ENCODE results near the gene EIF3I. TPM values are rescaled to one million over a fixed set of nuclear protein-coding genes. Genes with fewer than 3 reads are reported as not detected.

The EIF3I gene
- polyA plus RNA-seq, 3 donors = 177 to 208 (median 192) TPM

DNA sequence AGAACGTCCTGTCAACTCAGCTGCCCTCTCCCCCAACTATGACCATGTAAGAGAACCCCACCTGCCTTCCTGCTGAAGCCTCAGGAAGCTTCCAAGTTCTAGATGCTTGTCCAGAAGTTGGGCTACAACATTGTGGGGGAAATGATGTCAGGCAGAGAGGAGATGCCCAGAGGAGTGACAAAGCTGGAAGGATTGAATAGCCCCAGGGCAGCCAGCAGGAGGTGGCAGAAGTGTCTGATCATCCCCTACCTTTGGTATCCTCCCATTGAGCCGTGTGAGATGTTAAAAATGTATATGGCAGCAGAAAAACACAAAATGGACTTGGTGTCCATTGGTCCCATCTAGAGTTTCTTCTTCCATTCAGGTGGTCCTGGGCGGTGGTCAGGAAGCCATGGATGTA lies 6.6 kb downstream of the EIF3I start:
- DNase-seq (ENCODE audit: low read depth in 3 of 3, low spot score in 2 of 3) = no peak

DNA sequence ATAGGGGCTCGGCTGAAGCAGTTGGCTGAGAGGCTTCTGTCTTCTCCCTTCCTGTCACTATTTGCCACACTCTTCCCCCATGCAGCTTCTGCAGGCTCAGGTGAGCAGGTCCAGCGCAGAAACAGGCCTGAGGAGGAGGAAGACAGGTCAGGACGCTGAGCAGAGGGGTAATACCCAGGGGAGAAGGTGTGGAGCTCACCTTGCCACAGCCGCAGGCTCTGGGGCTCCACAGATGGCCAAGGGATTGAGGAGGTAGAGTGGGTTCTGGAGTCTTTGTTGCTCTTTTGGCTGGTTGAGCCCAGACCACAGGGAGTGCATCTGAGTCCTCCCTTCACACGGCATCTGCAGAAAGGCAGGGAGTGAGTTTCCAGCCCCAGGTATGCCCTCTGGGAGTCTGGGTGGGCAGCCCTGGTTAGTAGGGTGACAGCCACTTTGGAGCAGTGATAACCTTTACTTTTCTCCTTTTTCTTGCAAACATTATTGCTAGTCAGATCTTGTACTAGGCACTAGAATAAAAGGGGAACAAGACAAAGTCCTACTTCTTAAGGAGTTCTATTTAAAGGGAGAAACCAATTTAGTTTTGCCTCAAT lies 9.7 kb downstream of the EIF3I start:
- DNase-seq (ENCODE audit: low read depth in 3 of 3, low spot score in 2 of 3) = no peak

DNA sequence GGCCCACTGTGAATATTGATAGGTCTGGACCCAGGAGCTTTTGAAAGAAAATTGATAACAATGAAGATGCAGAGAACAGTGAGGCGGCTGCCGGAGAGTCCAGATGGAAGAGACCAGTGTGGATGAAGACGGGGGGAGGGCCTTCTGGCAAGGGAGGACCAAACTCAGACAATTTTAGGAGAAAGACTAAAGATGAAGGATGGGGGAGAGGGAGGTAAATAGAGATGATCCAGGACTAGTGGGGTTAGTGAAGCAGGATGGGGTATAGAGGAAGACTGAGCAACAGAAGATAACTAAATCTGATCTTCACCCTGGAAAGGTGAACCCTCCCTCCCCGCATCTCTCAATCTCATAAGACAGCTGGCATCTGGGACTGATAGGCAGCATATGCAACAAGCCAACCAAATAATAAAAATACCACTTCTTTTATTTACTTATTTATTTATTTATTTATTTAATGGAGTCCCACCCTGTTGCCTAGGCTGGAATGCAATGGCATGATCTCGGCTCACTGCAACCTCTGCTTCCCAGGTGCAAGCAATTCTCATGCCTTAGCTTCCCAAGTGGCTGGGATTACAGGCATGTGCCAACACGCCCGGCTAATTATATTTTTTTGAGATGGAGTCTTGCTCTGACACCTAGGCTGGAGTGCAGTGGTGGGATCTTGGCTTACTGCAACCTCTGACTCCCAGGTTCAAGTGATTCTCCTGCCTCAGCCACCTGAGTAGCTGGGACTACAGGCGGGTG lies 10.5 kb downstream of the EIF3I start:
- DNase-seq (ENCODE audit: low read depth in 3 of 3, low spot score in 2 of 3) = no peak

DNA sequence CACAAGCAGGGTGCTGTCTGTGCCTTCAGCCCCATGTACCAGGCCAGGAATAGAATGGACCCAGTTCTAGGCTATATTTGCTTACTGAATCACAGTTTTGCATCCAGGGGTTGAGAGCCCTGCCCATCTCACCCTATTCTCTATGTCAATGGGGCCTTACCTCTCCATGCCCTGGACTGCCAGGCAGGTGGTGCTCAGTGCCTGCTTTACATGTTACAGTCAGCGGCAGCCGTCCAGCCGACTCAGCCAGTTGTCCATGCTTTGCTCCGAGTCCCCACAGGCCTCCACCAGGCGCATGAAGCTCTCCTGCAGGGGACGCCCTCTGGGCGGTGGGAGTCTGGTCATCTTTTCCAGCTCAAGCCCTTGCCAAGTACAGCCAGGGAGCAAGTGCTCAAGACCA lies 12.6 kb downstream of the EIF3I start:
- DNase-seq (ENCODE audit: low read depth in 3 of 3, low spot score in 2 of 3) = no peak

DNA sequence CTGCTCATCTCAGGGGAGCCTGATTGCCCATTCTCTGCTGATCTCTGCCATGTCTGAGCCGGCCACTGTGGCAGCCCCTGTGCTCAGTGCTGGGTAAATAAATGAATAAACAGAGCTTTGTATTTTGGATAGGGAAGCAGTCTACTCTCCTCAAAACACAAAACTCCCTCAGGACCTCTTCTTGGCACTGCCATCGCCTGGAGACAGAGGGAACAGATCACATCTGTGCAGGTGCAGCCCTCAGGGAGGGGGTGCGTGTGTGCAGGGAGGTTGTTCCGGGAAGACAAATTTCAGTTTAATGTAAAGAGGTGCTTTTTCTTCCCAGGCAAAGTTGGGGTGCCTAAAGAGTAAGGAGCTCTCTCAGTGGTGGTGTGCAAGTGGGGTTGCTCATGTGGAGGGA lies 17.1 kb downstream of the EIF3I start:
- DNase-seq (ENCODE audit: low read depth in 3 of 3, low spot score in 2 of 3) = no peak

DNA sequence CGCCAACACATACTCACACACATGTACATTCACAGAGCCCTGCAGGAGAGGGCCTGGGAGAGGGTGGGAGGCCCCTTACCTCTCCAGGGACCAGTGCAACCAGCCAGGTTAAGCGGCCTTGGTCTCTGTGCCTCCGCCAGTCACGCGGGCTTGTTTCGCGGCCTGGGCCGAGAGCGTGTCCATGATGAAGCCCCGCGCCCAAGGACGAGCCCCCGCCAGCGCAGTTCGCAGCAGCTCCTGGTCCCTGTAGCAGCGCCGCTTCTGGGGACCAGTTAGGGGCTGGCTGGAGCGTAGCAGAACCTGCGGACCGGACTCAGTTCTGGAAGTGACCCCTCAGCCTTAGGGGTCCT lies 17.6 kb downstream of the EIF3I start:
- DNase-seq (ENCODE audit: low read depth in 3 of 3, low spot score in 2 of 3) = no peak

DNA sequence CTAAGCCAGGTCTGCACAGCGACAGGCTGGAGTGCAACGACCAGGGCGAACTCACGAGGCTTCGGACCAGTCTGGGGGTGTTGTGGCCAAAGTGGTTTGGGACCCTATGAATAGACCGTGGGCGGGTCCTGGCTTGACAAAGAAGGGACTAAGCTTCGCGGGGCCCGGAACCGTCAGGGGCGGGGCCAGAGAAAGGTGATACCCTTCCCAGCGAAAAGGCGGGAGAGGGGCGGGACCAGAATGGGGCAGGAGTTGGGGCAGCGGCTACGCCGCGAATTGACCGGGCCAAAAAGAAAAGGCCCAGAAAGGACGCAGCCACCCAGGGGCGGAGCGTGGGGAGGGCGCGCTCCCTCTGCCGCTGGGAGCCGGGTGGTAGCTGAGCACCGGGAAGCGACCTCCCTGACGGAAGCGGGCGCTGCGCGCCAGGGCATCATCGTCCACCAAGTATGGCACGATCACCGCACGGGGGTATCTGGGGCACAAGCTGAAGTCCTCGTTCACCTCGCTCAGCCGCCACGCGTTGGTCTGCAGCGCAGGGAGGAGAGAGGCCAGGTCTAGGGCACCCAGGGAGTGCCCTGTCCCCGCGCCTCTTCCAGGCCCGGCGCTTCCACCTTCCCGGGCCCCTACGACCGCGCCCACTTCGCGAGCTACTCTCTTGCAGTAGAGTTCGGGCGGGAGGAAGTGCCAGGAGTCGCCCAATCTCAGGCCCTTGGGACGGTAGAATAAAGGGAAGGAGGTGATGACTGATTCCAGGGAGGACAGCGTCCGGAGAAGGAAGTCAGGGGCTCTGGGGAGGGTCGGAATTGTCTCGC lies 18.1 kb downstream of the EIF3I start:
- no peak for DNase-seq (ENCODE audit: low read depth in 3 of 3, low spot score in 2 of 3)

DNA sequence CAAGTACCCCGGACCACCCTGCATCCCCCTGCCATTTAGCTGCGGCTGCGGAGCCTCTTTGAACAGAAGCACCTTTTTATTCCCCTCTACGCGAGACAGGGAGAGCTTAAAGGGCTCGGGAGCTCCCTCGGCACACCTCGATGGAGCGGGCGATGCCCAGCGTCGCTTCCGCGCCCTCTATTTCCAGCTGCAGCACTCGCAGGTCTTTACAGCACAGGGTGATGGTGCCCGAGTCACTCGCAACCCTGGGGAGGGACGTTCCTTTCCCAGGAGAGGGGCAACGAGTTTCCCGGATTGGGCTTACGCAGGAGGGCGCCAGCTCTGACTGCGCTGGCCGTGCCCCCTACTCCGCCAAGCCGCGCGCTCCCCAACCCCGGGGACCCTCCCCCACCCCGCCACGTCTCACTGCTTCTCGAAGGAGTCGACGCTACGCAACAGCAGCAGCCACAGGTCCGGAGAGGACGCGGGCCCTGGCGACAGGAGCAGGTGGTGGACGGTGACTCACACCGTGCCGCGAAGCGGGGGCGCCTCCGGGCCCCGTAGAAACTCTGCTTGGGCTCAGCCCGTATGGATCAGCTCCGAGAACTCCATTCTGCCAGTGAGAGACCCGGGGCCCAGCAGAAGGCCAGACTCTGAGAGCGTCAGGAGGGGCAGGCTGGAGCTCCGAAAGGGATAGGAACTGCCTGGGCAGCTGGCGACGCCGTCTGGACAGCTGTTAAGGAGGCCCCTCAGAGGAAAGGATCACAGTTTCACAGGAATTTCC lies 19.0 kb downstream of the EIF3I start:
- no peak for DNase-seq (ENCODE audit: low read depth in 3 of 3, low spot score in 2 of 3)

DNA sequence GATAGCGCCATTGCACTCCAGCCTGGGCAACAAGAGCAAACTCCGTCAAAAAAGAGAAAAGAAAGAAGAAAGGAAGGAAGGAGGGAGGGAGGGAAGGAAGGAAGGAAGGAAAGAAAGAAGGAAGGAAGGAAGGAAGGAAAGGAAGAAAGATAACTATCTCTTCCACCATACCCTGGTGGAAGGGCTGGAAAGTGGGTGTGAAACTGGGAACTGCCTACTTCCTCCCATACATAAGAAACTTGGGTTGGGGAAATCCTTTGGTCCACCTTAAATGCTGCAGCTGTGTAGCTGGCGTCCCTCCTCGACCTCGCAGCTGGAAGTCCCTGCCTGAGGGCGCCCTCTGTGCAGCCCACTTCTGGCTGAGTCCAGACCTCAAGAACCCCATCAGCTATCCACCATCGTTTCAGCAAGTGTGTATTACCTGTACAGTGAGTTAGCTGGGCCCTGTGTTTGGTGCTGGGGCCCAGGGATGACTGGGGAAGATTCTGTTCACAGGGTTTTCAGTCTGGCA lies 20.2 kb downstream of the EIF3I start:
- DNase-seq (ENCODE audit: low read depth in 3 of 3, low spot score in 2 of 3) = no peak

DNA sequence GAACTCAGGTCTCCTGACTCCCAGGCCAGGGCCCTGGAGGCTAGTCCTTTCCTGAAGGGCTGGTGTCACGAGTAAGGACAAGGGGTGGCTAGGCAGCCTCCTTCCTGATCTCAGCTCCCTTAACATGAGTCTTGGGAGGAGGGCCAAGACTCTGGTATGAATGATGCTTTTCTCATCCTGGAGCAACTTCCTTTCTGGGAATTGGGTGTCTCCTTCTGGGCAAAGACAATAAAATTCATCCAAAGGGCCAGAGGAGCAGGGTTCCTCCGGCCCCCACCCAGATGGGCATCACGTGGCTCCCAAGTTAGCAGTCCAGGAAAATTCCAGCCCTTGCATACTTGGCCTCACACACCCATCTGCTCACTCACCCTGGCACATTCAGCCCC lies 24.7 kb downstream of the EIF3I start, which contains the start of gene FAM167B:
FAM167B (plus strand) TSS at position 335 of the 386 bp plus-strand sequence. CDS start 200 bp downstream, outside the sequence.
- DNase-seq (ENCODE audit: low read depth in 3 of 3, low spot score in 2 of 3) = no peak

DNA sequence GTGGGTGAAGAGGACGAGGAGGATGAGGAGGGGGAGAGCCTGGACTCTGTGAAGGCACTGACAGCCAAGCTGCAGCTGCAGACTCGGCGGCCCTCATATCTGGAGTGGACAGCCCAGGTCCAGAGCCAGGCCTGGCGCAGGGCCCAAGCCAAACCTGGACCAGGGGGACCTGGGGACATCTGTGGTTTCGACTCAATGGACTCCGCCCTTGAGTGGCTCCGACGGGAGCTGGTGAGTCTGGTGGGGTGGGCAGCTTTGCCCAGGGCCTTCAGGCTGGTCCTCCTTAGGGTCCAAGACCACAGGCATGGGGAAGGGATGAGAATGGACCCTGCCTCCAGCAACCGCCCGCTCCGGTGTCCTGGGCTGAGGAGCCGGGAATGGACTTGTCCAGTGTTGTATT lies 25.2 kb downstream of the EIF3I start:
- DNase-seq (ENCODE audit: low read depth in 3 of 3, low spot score in 2 of 3) = no peak

DNA sequence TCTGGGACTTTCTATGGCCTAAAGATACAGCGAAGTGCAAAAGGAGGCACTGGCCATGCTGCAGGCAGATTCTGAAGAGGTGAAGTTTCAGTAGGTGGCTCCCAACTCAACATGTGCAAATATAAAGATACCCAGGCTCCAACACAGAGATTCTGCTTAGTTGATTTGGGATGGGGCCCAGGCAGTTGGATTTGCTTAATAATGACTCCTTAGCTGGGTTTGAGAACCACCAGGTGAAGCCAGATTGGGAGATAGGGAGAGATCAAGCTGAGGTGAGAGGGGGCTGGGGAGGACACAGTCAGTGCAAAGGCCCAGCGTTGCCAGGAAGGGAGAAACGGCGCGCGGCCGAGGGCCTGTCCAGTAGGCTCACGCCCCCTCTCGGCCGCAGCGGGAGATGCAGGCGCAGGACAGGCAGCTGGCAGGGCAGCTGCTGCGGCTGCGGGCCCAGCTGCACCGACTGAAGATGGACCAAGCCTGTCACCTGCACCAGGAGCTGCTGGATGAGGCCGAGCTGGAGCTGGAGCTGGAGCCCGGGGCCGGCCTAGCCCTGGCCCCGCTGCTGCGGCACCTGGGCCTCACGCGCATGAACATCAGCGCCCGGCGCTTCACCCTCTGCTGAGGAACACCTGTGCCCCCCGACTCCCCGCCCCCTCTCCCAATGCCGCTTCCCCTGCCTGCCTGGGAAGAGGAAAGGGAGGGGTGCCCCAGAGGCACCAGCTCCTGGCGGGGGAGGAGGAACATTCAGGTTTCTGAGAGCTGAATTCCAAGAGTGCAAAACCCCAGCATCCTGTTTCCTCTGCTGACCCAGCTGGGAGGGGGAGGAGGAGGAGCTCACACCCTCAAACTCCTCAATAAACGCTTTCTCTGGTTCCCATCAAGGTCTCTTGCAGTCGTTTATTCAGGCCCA lies 26.0 kb downstream of the EIF3I start:
- no peak for DNase-seq (ENCODE audit: low read depth in 3 of 3, low spot score in 2 of 3)

DNA sequence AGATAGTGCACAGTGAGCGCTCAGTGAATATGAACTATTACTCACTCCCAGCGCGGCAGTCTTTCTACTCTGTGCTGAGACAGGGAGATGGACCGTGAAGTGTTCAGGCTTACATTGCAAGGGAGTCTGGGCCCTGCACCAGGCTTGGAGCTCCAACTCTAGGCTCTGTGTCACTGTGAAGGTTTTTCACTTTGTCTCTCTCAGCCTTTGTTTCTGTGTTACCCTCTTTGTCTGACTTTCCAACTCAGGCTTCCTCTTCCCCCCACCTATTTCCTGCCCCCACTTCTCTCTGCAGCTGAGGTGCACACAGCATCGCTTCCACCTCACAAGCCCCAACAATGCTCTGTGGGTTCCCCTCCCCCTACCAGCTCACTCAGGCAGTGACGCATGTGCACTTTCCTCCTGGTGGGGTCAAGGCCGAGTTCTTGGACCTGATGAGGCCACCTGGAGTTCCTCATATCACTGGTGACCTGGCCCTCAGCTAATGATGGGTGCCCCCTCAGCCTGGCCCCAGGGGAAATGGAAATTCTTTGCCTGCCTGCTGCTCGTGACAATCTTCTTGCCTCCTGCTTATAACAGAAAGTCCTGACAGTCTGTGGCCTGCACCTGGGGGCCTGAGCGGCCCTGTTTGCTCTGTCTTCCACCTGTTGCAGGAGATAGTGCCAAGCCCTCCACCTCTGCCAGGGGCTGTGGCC lies 27.8 kb downstream of the EIF3I start:
- no peak for DNase-seq (ENCODE audit: low read depth in 3 of 3, low spot score in 2 of 3)

DNA sequence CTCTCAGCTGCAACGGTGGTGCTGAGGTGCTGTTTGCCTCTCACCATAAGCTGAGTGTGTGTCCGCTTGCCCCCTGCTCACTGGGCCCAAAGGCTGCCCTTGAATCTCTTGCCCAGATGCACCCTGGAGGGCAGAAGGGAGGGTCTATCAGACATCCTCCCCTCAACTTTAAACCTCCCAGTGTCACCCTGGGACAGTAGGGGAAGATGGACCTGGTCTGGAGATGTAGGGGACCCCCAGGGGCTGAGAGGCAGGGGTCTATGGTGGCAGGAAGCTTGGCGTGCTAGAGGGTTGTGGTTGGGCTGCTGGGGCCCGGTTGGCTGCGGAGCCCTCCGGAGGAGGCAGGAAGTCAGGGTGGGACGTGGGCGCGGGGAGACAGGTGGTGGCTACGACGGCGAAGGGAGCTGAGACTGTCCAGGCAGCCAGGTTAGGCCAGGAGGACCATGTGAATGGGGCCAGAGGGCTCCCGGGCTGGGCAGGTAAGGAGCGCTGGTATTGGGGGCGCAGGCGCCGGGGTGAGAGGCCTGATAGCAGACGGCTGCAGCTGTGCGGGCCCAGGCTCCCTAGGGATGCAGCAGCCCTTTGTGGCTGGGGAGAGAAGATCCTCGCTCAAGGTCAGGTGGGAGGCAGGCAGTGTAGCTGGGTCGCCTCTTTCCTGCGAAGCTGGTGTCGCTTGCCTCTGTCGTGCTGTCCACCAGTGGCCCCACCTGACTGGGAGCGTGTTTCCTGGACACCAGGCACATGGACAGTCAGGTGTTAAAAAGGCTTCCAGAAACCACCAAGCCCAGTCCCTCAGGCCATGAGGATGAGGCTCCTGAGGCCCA lies 28.9 kb downstream of the EIF3I start, which contains the start of gene LCK:
LCK (plus strand) TSS at position 373 of the 824 bp plus-strand sequence. CDS start 23,065 bp downstream, outside the sequence.
- no peak for DNase-seq (ENCODE audit: low read depth in 3 of 3, low spot score in 2 of 3)

DNA sequence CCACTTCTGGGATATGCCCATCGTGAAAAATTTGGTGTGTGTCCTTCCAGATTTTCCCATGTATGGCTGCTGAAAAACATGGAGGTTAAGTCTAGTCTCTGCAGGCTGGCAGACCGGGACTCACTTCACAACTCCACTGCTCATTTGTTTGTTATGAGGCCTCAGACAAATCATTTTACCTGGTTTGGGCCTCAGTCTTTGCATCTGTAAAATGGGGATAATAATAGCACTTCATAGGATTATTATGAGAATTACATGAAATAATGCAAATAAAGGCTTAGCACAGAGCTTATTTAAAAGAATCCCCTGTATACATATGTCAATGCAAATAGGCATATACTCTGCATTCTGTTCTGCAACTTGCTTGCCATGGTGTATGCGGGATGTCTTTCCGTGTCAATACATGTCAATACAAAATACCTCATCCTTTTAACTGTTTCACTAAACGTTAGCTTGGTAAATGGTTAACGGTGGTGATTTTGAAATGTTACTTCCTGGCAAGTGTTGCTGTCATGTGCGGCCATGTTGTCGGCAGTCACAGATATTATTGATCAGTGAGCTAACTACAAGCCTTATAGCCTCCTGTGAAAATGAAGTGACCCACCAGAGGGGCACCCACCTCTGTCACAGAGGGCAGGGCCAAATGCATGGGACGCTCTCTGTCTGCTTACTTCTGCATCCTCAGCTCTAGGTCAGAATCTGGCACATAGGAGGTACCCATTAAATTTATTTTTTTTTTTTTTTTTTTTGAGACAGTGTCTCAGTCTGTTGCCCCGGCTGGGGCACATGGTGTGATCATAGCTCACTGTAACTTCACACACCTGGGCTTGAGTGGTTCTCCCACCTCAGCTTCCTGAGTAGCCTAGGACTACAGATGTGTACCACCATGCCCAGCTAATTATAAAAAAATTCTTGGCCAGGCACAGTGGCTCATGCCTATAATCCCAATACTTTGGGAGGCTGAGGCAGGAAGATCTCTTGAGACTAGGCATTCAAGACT lies 33.2 kb downstream of the EIF3I start:
- DNase-seq (ENCODE audit: low read depth in 3 of 3, low spot score in 2 of 3) = no peak

DNA sequence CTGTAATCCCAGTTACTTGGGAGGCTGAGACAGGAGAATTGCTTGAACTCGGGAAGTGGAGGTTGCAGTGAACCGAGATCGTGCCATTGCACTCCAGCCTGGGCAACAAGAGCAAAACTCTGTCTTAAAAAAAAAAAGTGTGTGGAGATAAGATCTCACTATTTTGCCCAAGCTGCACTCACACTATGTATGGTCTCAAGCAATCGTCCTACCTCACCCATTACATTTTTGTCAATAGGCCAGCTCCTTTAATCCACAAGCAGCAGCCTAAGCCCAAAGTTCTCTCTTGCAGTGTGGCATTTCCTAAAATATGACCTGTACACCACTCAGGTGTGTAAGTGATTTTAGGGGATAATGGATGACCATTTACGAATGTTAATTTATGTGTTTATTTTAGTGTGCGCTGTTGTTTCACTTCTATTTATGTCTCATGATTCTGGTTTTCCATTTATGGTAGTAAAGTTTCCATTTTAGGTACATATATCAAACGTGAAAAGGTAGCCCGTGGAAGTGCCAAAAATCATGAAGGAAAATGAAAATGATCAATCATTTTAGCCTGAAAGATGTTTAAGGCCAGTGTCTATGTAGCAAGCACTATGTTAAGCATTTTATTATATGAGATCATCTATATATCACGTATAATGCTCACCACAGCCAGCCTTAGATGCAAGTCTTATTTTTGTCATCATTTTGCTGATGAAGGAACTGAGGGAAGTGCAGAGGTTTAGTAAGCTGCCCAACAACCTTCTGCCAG lies 34.4 kb downstream of the EIF3I start:
- no peak for DNase-seq (ENCODE audit: low read depth in 3 of 3, low spot score in 2 of 3)

DNA sequence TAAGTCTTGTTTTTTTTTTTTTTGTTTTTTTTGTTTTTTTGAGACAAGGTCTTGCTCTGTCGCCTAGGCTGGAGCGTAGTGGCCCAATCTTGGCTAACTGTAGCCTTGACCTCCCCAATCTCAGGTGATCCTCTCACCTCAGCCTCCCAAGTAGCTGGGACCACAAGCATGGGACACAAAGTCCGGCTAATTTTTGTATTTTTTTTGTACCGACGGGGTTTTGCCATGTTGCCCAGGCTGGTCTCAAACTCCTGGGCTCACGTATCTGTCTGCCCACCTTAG lies 35.0 kb downstream of the EIF3I start:
- no peak for DNase-seq (ENCODE audit: low read depth in 3 of 3, low spot score in 2 of 3)

Measured in right renal cortex interstitium (tissue), 3 donors.